ENCODE measurements around the gene HVCN1.

DNA sequence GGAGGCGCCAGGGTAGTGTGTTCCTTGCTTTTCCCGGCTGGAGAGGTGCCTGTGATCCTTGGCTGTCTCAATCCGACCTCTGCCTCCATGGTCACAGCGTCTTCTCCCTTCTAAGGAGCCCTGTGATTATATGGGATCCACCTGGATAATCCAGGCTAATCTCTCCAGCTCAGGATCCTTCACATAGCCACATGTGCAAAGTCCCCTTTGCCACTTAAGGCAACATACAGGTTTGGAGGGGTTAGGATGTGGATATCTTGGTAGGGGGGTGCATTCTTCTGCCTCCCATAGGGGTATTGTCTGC, 1.2 kb upstream of the HVCN1 start:
- TF ChIP-seq EZH2 (IDR thresholded peaks at IDR 0.05), result no peak
- TF ChIP-seq POLR2AphosphoS5 (IDR thresholded peaks at IDR 0.05; ENCODE audit: borderline replicate concordance, low read depth, low read length), result no peak
